Activated B cell treated with CpG ODN at 0.5 μM for 24 hours (primary cell): ENCODE measurements around the gene TGM6. TPM values are rescaled to one million over a fixed set of nuclear protein-coding genes. Genes with fewer than 3 reads are reported as not detected.

Experiments used
- ATAC-seq: fragments of 200-7000 bp; cut with Tn5 transposase; one replicate; pipeline ENCODE4 v1.10.0; 2021; ENCODE audit warnings: low read depth, mild to moderate bottlenecking, moderate library complexity
- CTCF ChIA-PET: fragments of 350-600 bp; sonication (Branson Sonifier 250); formaldehyde crosslinking; loops from one replicate; lab custom pipeline; 2021; ENCODE audit warnings: antibody characterized with exemption; lab: Charles Lee
- POLR2A ChIA-PET: fragments of 350-600 bp; sonication (Branson Sonifier 250); formaldehyde crosslinking; loops from one replicate; lab custom pipeline; 2021; ENCODE audit warnings: antibody characterized with exemption; lab: Charles Lee
- DNase-seq: peaks from one replicate; pipeline ENCODE4 v3.0.0; 2022
- H3K27ac Mint-ChIP-seq: one replicate; pipeline ENCODE4 v1.8.0; 2020; ENCODE audit warnings: mixed read lengths
- H3K27me3 Mint-ChIP-seq: one replicate; pipeline ENCODE4 v1.8.0; 2021; ENCODE audit warnings: mixed read lengths
- H3K36me3 Mint-ChIP-seq: one replicate; pipeline ENCODE4 v1.8.0; 2021; ENCODE audit warnings: low read depth, mixed read lengths
- H3K4me1 Mint-ChIP-seq: one replicate; pipeline ENCODE4 v1.8.0; 2021; ENCODE audit warnings: mixed read lengths
- H3K4me3 Mint-ChIP-seq: one replicate; pipeline ENCODE4 v1.8.0; 2020; ENCODE audit warnings: mild to moderate bottlenecking, mixed read lengths
- H3K9me3 Mint-ChIP-seq: one replicate; pipeline ENCODE4 v1.8.0; 2020; ENCODE audit warnings: mixed read lengths
- CTCF ChIP-seq: fragments of 200-600 bp; IDR thresholded peaks from one replicate; pipeline ENCODE4 v1.8.0; 2022; ENCODE audit warnings: antibody characterized with exemption, mild to moderate bottlenecking
- intact Hi-C: fragments of 100-400 bp; cut with micrococcal nuclease; formaldehyde crosslinking; loops from one replicate; pipeline ENCODE4 v1.15.1; 2024
- total RNA-seq: library from RNA; stranded (reverse); gene quantifications from 2 replicates; pipeline ENCODE4 v1.2.3, GENCODE V29; 2022

The TGM6 gene
- total RNA-seq, 1 donor from 2014 or later: not detected

DNA sequence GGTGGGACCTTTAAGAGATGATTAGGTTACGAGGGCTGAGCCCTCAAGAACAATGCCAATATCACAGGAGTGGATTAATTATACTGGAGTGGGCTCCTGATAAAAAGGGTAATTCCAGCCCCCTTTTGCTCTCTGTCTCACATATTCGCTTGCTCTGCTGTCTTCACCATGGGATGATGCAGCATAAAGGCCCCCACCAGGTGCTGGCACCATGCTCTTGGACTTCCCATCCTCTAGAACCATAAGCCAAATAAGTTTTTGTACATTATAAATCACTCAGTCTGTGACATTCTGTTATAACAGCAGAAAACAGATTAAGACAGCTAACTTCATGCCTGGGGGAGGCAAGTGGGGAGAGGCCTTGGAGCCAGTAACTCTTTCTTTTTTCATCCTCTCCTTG, 99.7 kb downstream of the TGM6 start:
- H3K4me3 Mint-ChIP-seq: no peak overlapping the region
- intact Hi-C loops: no loop called here
- no peak overlapping the region for H3K27ac Mint-ChIP-seq
- no peaks in the 10 kb centered on the region for H3K4me1 Mint-ChIP-seq
- TF ChIP-seq CTCF: no peak
- ATAC-seq: no peak
- no peaks in the 10 kb centered on the region for H3K27me3 Mint-ChIP-seq
- no peak for DNase-seq
- peaks cover 10% of the 10 kb centered on the region for H3K9me3 Mint-ChIP-seq
- ChIA-PET CTCF (interaction anchor here (0.6 kb wide), 1 partner anchor 308 kb away, joined by 3 read pairs; no protein-coding TSS in a partner anchor), POLR2A (no interaction called here)
- peaks cover 56% of the 10 kb centered on the region for H3K36me3 Mint-ChIP-seq

Other genes with a start within 250 kb of the TGM6 start
- gene TGM3, start 84.9 kb upstream of the TGM6 start, total RNA-seq: not detected in 2 replicates
- 215 and 234 TPM in 2 replicates for gene SNRPB, start 89.9 kb downstream of the TGM6 start, total RNA-seq
- gene ZNF343, start 128.0 kb downstream of the TGM6 start, total RNA-seq: 14.8 and 16.6 TPM in 2 replicates
- gene TMC2, start 155.7 kb downstream of the TGM6 start, total RNA-seq: not detected in 2 replicates